ENCODE measurements around the gene SLC37A3.

Gene SLC37A3

DNA sequence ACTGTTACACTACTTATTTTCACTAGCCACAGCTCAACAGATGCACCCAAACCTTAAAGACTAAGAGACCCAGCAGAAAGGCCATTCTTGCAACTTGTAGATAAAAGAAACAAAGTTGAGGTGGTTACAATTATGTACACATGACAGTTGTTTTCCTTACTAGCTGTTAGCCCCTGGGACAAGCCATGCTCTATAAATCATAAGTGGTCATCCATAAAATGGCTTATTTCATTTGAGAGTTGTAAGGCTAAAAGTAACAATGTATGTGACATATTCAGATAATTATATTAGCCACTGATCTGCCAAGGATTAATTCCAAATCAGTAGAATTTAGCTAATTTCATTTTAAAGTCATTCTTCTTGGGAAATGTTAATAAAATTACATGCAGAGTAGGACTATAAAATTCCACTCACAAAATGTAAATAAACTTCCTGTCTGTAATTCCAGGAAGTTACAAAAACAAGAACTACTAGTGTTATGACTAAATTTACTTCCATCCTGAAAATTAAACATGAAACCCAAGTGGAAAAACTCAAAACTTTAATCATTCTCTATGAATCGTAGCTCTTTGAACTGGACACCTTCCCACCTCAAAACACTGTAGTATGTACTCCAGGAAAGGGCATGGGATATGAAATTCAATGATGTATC lies 13.3 kb downstream of the SLC37A3 start:
- TF ChIP-seq, protein P1, sequence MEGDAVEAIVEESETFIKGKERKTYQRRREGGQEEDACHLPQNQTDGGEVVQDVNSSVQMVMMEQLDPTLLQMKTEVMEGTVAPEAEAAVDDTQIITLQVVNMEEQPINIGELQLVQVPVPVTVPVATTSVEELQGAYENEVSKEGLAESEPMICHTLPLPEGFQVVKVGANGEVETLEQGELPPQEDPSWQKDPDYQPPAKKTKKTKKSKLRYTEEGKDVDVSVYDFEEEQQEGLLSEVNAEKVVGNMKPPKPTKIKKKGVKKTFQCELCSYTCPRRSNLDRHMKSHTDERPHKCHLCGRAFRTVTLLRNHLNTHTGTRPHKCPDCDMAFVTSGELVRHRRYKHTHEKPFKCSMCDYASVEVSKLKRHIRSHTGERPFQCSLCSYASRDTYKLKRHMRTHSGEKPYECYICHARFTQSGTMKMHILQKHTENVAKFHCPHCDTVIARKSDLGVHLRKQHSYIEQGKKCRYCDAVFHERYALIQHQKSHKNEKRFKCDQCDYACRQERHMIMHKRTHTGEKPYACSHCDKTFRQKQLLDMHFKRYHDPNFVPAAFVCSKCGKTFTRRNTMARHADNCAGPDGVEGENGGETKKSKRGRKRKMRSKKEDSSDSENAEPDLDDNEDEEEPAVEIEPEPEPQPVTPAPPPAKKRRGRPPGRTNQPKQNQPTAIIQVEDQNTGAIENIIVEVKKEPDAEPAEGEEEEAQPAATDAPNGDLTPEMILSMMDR (IDR thresholded peaks at IDR 0.05; ENCODE audit: extremely low read depth, missing control alignments) = no peak
- DNase-seq (ENCODE audit: low spot score) = no peak

DNA sequence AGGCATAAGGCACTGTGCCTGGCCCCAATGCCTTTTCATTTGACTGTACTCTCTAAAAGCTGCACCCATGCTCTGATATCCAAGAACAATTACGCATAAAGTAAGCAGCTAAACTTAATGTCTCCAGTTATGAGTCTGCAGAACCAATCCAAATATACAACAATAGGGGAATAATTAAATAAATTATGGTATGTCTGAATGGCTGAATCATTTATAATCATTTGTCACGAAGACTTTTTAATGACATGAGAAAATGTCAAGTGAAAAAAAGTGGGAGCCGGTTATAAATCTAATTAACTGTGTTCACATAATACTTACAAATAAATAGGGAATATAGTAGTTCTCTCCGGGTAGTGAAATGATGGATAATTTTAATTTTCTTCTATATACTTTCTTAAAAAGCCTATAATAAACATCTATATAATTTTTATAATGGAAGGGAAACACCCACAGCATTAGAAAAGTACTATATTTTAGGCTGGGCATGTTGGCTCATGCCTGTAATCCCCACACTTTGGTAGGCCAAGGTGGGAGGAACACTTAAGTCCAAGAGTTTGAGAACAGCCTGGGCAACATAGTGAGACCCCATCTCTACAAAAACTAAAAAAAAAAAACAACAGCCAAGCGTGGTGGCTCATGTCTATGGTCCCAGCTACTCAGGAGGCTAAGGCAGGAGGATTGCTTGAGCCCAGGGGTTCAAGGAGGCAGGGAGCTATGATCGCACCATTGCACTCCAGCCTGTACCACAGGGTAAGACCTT lies 14.2 kb downstream of the SLC37A3 start:
- TF ChIP-seq, protein P1 (IDR thresholded peaks at IDR 0.05; ENCODE audit: extremely low read depth, missing control alignments) = no peak
- no peak for DNase-seq (ENCODE audit: low spot score)

DNA sequence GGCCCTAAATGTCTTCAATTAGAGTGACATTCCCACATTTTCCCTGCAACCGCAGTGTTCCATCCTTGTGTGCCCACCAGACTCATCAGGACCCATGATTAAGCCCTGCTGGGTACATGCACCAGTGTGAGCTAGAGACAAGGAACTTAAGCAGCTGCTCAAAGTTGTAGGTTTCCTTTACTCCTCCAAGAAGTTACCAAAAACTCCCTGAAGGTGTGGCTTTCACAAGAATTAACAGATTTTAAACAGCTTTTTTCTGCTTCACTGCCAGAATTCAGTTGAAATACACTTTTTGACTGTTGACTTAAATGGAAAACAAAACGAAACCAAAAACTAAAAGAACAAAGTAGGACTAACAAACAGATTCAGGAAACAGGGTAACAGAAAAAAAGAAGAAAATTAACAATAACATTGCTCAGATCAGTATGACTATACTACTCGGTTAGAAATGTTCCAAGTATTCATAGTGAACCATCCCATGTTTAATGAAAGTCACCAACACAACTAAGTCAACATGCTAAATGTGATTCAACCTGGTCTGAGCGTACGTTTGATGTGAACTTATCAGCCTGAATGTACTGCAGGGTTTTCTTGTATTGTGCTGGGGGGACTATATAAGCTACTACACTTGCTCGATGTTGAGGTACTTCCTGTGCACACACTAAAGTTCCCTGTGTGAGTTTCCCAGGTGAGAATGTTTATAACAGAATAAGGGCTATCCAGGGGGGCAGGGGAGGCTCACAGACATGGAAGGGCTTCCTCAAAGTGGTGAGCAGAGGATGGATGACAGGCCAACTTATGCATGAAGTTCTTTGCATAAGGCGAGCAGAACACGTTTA lies 22.2 kb downstream of the SLC37A3 start:
- TF ChIP-seq, protein P1 (IDR thresholded peaks at IDR 0.05; ENCODE audit: extremely low read depth, missing control alignments) = no peak

DNA sequence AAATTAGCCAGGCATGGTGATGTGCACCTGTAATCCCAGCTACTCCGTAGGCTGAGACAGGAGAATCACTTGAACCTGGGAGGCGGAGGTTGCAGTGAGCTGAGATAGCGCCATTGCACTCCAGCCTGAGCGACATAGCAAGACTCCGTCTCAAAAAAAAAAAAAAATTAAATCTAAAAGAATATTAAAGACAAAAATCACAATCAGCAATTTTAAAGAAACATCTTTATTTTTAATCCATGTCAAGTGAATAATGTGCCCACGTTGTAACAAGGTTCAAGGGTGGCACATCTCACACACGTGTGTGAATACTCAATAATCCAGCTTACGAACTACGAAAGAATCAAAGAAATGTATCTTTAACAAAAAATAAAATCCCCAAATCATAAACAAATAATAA lies 23.0 kb downstream of the SLC37A3 start:
- DNase-seq (ENCODE audit: low spot score) = no peak
- TF ChIP-seq, protein P1 (IDR thresholded peaks at IDR 0.05; ENCODE audit: extremely low read depth, missing control alignments) = no peak

More for the DNA sequence above, 22.2 kb downstream of the SLC37A3 start:
- no peak for DNase-seq (ENCODE audit: low spot score)

DNA sequence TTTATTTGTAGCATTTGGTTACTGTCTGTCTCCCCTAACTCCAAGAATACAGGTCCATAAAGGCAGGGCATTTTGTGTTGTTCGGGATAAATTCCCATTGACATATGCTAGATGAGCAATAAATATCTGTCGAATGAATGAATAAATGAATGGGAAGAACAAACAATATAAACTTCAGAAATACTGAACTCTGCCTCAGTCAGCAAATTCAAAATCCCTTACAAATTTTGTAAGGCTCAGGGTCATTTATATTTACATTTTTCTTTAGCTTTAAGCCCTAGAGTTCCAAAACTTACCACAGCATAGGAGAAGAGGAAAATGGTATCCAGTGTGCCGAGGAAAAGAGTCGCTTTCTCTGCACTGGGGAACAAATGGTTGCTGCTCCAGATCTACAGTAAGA lies 29.0 kb downstream of the SLC37A3 start:
- TF ChIP-seq, protein P1 (IDR thresholded peaks at IDR 0.05; ENCODE audit: extremely low read depth, missing control alignments) = no peak
- DNase-seq (ENCODE audit: low spot score) = no peak

DNA sequence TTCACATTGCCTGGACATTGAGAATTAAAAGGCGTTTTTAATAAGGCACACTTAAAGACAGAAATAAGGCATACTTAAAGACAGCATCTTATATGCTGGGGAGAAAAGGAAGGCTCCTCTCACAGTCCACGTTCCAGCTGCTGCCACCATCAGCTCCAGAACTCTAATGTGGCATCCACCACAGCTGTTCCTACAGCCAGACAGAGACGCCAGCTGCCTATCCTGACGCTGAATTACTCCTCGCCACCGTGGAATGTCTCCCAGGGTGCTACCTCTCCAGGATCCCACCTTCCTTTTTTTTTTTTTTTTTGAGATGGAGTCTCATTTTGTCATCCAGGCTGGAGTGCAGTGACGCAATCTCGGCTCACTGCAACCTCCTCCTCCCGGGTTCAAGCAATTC lies 30.8 kb downstream of the SLC37A3 start:
- DNase-seq (ENCODE audit: low spot score) = no peak
- TF ChIP-seq, protein P1 (IDR thresholded peaks at IDR 0.05; ENCODE audit: extremely low read depth, missing control alignments) = no peak

DNA sequence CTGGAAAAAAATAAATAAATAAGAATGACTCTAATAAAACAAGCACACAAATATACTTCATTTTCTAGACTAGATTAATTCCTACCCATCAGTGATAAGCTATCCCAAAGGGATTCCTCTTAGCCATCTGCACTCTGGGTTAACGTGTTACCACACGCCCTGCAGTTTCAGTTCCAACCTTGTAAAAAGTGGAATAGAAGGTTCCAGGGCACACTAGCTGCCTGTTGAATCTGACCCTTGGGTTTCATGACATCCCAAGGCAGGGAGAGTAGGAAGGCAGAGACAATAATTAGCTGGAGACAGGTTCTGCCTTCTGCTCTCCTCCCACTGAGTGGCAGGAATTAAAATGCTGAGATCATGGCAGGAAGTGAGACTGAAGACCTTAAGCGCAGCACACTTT lies 33.5 kb downstream of the SLC37A3 start:
- TF ChIP-seq, protein P1 (IDR thresholded peaks at IDR 0.05; ENCODE audit: extremely low read depth, missing control alignments) = no peak
- DNase-seq (ENCODE audit: low spot score) = no peak

Measured in GM20000 (cell line).